Hematopoietic multipotent progenitor cell treated with erythropoietin and hydrocortisone succinate and interleukin-3 and kit ligand, for 8 days (in vitro differentiated cells): ENCODE measurements around the gene ORM2.

Experiments
- DNase-seq: peaks from one replicate; pipeline ENCODE4 v3.0.0-alpha.2; 2015

Gene ORM2

DNA sequence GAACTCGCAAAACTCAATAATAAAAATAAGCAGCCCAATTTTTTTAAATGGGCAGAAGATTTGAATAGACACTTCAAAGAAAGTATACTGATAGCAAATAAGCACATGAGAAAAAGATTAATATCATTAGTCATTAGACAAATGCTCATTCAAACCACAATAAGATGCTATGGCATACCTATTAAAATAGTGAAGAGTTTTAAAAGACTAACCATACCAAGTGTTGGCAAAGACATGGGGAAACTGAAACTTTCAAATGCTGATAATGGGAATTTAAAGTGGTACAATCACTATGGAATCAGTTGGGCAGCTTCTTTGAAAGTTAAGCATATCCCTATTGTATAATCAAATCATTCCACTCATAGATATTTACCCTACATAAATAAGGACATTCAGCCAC, 33.3 kb upstream of the ORM2 start:
- DNase-seq = no peak

DNA sequence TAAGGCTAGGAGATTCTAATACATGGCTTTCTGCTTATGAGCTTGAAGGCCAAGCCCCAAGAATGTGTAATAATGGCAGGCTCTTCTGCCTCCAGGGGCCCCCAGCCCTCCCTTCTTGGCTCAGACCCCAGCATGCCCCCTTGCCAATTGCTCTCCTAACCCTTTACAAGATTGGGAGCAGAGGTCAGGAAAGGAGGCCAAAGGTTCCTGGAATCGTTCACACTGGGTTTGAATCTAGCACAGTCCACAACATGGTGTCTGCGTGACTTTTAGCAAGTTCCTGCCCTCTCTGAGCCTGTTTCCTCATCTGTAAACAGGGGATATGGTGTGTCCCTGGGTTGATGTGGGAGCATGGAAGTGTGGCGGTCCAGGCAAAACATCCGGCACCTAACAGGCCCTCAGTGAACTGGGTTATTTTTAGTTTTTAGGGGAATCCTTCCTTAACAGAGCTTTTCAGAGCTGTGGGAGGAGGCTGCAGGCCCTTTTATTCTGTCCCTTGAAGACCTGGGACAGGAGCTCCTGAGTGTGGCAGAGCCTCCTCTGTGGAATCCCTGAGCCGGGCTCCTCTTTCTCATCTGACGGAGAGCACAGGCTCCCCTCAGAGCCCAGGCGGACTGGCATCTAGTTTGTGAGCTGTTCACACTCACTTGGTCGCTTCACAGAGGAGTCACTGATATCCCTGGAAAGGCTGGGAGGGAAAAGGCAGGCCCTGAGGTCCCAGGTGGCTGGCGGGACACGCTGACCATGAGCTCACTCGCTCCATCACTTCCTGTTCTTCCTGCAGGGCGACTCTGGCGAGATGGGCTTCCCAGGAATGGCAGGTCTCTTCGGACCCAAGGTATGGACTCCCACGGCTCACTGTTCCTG, 30.1 kb upstream of the ORM2 start:
- DNase-seq = no peak

DNA sequence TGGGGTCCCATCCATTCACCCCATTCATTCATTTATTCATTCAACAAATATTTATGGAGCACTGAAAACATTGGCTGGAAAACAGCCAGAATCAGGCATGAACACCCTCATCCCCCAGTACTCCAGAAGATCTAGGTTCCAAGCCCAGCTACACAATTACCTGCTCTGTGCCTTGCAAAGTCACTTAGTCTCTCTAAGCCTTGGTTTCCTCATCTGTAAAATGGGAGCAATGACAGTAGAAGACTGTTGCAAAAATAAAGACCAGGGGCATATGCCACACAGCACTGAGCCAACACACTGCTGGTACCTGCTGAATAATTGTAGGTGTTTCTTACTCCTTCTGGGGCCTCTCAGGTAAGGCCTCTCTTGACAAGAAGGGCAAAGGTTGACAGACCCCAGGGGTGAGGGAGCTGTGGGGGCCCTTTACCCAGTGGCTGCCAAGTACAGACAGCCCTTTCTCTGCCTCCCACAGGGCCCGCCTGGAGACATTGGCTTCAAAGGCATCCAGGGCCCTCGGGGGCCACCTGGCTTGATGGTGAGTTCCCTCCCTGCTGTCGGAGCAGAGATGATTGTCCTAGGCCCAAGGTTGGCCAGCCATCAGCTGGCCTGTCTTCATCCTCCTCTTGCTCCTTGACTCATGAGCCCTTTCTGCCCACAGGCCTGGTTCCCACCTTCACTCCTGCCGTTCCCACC, 29.4 kb upstream of the ORM2 start:
- DNase-seq = no peak

DNA sequence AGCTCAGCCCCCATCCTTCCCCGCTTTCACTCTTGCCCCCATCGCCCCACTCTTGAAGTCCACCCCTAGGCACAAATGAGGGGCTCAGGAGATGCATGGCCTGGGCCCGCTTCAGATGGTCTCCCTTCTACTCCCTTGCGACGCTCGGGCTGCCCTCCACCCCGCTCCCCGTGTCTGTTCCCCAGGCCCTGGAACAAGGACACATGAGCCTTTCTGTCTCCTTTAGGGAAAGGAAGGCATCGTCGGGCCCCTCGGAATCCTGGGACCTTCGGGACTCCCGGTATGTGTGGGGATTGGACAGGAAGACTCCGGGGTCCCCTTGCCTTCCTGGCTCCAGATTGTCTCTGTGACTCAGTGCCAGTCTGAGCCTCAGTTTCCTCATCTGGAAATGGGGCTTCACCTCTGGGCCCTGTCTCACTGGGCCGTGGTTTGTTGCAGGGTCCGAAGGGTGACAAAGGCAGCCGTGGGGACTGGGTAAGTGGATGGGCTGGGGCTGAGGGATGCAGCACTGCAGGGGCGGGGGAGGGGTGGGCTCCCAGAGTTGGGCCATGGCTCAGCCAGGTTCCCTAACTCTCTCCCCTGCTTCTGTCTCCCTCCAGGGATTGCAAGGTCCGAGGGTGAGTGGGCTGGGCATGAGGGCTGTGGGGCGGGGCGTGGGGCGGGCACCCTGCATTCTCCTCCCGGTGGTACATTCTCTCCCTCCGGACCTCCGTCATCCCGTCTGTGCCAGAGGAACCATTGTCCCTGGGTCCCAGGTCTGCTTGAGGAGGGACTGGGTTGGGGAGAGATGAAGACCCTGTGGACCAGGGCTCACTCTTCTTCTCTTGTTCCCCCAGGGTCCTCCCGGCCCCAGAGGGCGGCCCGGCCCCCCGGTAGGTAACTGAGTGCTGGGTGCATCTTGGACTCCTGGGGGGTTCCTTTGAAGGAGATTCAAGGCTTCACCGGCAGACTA, 28.5 kb upstream of the ORM2 start:
- DNase-seq = no peak

DNA sequence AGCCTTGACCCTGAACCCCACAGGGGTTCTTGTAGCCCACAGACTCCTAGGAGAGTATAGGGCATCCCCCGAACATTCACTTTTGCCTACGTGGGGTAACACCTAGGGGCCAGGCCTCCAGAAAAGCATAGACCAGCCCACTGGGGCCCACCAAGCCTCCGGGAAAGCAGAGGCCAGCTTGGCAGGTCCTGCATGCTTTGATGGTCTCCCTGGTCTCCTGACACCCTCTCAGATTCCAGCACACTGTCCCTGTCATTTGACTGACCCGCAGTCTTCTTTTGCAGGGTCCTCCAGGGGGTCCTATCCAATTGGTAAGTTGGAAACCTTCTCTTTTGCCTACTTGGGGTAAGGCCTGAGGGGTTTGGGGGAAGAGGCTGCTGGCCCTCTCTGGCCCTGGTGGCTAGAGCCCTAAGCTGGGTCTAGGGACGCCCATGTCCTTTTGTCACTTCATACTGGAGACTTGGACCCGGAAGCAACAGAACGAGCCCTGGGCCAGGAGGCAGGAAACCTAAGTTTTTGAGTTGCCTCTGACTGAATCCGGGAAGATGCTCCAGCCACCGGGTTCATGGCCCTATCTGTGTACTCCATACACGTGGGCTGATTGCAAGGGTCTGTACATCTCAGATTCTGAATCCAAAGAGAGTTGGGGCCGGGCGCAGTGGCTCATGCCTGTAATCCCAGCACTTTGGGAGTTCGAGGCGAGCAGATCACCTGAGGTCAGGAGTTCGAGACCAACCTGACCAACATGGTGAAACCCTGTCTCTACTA, 27.7 kb upstream of the ORM2 start:
- DNase-seq = no peak

DNA sequence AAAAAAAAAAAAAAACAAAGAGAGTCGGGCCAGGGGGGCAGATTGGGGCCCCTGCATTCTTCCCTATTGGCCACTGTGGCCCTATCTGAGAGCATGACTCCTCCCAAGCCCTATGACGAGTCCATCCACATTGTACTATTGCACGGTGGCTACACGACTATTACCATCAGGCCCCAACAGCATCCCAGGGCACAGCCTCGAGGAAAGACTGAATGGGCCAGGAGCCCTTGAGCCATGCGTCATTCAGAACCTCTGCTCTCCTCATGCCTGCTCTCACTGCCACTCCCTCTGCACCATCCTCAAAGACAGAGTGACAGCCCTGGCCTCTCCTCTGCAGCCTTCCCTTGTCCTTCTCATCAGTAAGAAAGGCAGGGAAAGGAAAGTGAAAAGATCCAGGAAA, 26.9 kb upstream of the ORM2 start:
- DNase-seq = no peak

DNA sequence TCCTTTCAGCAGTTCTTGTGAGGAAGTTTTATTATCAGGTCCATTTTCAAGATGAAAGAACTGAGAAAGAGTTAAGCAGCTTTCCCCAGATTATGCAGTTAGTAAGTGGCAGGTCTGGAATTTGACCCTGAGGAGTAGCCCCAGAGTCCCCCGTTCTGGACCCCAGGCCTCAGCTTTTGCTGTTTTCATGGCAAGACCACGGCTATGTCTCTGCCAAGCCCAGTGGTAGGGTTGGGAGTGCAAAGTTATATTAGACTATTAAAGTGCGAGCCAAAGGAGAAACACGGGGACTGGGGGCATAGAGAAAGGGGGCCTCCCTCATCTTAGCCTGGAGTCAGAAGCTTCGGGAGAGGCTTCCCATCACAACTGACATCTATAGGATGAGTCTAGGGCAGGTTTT, 26.1 kb upstream of the ORM2 start:
- DNase-seq = no peak

DNA sequence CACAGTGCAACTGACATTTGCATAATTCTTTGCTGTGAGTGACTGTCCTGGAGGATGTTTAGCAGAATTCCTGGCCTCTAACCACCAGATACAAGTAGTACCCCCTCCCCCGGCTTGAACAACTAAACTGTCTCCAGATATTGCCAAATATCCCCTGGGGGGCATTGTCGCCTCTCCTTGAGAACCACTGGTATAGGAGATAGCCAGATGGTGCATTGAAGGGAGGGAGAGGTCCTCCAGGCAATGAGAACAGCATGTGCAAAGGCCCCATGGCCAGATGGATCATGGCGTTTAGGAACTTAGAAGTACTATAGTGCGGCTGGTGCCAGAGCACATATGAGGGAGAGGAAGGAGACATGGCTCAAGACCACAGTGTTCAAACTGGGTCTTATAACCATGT, 25.7 kb upstream of the ORM2 start:
- no peak for DNase-seq

DNA sequence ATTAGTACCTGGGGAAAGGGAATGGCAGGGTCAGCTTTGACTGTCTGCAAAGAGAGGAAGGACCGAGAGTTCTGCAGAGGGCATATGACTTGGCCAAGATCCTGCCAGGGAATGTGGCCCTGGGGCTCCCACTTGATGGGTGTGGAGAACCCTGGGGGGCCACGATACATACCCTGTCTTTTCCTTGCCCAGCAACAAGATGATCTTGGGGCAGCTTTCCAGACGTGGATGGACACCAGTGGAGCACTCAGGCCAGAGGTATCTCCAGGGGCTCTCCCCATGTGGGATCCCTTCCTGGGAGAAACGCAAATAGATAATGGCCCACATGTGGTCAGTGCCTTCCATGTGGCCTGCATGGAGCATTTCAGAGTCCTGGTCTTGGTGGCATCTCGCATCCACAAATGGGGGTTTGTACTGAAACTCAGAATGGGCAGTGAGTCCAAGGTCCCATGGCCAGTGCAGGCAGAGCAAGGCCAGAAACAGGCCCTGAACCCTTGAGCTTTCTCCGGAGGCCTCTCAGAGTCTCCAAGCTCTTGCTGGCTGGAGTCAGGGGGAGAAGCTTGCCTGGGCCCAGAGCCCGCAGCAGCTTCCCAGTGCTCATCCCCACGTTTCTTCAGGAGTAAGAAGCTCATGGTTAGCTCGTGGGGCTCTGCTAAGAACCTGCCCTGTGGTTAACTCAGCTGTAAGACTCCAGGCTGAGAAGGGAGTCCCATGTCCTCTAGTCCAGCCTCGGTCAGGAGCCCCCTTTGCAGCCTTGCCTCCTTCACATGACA, 25.1 kb upstream of the ORM2 start:
- DNase-seq = no peak

DNA sequence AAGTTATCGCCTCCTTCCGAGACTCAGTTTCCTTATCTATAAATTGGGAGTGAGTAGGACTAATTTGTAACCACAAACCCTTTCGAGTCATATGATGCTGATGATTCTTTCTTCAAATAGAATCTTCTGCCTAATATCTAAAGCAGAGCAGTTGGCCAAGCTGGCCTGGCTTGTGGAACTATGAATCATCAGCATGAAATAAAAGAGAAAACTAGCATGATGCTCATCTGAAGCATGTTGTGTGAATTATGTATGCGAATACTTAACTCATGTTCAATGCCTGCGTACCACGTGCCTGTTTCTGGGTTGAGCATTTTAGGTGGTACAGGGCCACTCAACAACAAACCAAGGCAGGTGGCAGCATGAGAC, 21.8 kb upstream of the ORM2 start:
- no peak for DNase-seq

DNA sequence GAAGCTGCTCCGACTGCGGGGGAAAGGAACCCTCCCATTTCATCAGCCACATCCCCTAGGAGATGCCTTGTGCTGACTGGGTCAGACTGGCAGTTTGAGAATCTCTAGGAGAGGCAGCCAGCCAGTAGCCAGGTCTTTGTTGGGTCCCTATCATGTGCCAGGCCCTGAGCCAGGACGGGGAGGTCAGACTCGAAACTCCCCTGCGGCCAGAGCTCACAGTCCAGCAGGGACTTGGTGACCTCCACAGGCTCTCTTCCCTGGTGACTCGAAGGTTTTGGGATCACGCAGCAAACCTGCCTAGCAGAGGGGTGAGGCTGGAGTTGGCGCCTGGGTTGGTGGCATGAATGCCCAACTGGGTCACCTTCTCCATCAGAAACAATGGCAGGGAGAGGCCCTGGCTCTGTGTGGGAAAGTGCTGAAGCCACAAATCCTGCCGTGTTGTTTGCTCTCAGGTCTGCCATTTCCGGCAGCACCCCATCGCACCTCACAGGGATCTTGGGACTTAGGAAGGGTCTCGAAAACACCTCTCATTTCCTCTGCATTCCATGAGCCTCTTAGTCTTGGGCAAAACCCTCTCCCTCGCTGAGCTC, 21.2 kb upstream of the ORM2 start:
- no peak for DNase-seq

DNA sequence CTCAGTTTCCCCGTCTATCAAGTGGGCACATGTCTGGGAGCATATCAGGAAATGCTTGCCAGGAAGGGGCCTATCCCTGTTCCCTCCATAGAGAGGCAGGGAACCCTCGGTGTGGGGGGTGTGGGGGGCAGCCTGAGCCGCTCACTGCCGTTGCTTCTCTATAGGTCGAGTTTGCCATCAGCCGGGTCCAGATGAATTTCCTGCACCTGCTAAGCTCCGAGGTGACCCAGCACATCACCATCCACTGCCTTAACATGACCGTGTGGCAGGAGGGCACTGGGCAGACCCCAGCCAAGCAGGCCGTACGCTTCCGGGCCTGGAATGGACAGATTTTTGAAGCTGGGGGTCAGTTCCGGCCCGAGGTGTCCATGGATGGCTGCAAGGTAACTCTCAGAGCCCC, 20.6 kb upstream of the ORM2 start:
- no peak for DNase-seq

DNA sequence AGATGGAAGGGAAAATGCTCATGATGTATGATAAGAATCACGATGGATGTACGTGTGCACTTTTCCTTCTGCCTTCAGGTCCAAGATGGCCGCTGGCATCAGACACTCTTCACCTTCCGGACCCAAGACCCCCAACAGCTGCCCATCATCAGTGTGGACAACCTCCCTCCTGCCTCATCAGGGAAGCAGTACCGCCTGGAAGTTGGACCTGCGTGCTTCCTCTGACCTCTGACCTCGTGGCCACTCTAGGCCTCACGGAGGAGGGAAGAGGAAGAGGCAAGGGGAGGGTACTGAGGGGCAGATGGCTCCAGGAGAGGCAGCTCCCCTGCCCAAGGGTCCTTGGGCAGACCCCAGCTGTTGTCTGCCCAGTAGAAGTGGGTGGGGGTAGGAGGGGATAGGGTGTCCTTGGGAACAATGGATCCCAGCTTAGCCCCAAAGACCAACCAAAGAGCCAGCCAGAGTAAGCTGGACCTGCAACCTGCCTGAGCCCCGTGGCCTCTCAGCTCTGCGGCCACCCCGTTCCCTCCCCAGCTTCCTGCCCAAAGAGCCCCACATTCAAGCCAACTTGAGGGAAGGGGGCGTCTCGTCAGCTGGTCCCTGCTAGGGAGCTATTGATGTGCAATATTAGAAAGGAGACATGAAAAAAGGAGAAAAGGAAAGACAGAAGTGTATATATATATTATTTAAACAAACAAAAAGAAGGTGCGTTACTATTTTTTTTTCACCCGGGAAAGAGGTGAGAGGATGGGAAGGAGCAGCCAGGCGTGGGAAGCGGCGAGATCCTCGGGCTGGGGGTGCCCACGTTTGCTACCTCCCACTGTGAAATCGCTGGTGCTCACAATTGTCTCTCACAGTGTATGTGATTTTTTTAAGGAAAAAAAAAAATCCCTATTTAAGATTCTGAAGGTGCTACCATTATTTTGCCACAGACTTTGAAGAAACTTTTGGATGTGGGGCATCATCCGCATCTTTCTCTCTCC, 18.9 kb upstream of the ORM2 start:
- DNase-seq = no peak

DNA sequence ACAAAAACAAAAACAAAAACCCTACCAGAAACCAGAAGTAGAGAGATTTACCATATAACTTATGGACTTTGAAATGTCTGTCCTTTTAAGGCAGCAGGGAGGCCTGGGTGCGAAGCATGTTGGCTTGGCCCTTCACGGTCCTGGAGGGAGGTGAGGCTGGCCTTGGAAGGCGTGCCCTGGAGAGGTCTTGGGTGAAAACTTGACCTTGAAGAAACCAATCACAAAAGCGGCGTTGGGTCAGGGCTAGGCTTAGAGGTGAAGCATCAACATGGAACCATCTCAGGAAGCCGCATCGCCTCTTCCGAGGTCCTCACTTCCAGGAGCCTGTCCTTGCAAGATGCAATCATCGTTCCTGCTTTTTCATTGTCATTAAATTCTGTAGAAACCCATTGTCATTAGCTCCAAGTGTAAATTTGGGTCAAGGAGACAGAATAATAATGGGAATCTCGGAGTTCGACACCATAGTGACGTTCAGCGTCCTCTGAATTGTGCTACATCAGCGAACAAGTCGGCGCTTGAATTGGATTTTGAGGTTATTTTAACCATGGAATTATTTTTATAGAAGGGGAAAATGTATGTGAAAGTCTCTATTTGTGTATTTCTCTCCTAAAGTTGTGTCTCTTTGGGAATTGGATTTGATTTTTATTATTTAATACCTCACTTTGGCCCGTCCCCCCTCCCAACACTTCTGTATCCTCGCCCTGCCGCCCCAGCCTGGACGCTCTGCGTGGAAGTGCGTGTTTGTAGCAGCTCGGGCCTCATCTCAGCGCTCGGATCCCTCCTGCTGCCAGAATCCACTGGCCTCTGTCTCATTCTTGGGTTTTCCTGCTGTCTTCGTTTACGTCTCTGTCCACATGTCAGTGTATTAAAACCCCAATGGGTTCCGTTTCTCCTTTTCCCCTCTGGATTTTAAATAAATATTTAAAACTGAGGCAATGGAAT, 17.8 kb upstream of the ORM2 start:
- DNase-seq = no peak

DNA sequence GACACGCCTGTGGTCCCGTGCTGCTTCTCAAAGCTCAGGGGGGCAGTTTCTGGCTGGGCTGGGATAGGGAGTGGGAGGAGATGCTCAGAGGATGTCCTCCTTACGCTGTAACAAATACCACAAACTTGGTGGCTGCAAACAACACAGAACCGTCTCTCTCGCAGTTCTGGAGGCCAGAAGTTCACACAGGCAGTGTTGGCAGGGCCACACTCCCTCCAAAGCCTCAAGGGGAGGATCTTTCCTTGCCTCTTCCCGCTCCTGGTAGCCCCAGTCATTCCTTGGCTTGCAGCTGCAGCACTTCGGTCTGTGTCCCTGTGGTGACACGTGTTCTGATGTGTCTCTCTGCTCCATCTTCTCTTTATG, 17.2 kb upstream of the ORM2 start:
- DNase-seq = no peak

DNA sequence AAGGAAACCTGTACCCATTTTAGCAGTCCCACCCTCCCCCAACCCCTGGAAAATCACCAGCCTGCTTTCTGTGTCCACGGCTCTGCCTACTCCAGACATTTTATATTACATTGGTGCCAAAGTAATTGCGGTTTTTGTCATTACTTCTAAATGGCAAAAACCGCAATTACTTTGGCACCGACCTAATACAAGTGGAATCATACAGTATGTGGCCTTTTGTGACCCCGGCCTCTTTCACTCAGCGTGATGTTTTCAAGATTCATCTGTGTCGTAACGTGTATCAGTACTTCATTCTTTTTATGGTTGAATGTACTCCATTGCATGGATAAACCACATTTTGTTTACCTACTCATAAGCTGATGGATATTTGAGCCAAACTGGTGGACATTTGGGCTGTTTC, 16.5 kb upstream of the ORM2 start:
- DNase-seq = no peak

DNA sequence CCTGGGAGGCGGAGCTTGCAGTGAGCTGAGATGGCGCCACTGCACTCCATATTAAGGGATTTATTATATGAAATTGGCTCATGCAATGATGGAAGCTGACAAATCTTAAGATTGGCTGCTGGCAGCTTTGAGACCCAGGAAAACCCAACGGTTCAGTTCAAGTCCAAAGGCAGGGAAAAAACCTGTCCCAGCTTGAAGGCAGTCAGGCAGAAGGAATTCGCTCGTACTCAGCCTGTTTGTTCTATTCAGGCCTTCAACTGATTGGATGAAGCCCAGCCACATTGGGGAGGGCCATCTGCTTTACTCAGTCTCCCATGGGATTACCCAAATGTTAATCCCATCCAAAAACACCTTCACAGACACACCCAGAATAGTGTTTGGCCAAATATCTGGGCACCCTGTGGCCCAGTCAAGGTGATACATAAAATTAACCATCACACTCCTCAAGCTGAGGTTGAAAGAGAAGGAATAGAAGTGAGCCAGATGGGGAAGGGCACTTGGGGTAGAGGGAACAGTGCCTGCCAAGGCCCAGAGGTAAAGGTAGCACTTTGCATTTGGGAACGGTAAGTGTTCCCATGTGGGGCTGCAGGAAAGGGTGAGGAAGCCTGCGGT, 15.3 kb upstream of the ORM2 start:
- DNase-seq = no peak

DNA sequence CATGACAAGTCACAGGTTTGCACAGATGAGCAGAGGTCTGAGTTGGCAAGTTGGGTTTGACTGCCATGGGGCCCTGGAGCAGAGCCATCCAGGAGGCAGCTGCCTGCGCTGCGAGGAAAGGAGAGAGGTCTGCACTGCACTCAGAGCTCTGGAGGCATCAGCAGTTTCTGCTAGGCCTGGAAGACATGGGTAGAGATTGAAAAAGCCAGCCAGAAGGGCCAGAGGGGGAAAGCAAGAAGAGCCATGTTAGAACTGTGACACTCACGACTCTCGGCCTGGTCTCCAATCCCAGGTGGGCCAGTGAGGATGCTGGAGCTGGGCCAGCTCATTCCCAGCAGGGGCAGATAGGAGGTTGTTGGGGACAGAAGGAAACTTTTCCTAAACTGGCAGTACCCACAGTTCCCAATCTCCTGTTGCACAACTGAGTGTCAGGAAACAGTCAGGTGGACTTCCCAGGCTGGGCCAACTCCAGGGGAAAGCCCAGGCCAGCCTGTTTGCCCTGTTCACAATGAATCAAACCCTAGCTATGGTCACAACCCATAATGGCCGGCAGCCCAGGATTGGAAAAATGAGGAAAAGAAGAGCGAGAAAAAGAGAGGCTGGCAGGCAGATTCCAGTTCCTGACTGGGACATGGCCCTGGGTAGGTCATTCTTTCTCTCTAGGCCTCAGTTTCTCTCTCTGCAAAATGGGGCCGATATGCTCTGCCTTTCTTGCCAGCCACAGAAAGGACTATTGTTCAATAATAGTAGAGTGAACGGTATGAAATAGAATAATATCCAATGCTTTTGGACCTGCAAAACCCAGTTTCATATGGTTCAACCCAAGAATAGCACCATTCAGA, 14.6 kb upstream of the ORM2 start:
- no peak for DNase-seq
